22Rv1 (cell line): ENCODE results near the gene ELP4.

ENCODE experiments used
- CTCF ChIP-seq: fragments of 450-650 bp; IDR thresholded peaks from 2 replicates; pipeline ENCODE4 v1.5.1; 2017; ENCODE audit warnings: mild to moderate bottlenecking
- ZFX ChIP-seq: fragments of 450-650 bp; IDR thresholded peaks from 2 replicates; pipeline ENCODE4 v1.6.1; 2017; ENCODE audit warnings: antibody characterized with exemption, borderline replicate concordance

GRCh38 chr11:31810779-31811647, 301.4 kb downstream of the ELP4 start, which contains the start of gene PAX6:
- TF ChIP-seq CTCF (no peak), ZFX (no peak)
